Esophagus muscularis mucosa (tissue), 4 donors: ENCODE measurements around the gene RICTOR.

Source experiments
- EP300 ChIP-seq: sonication (generic); formaldehyde crosslinking; IDR thresholded peaks from one replicate; pipeline ENCODE4 v1.6.1; 2017; ENCODE audit warnings: antibody characterized with exemption
- POLR2A ChIP-seq: fragments of 450-650 bp; IDR thresholded peaks from one replicate; pipeline ENCODE4 v1.6.1; 2017; ENCODE audit warnings: antibody characterized with exemption, moderate library complexity, mild to moderate bottlenecking, low read depth
- TF ChIP-seq, protein P1 (sequence below), 3 experiments: fragments of 200-600 bp in 2 of 3; fragments of 450-650 bp in 1 of 3; sonication (generic) in 2 of 3; IDR thresholded peaks; one replicate each; pipeline ENCODE4 v1.5.1; 2017 to 2019; ENCODE audit warnings: antibody characterized with exemption in 3 of 3, mild to moderate bottlenecking in 2 of 3, moderate library complexity in 1 of 3

- TF ChIP-seq EP300 (no peak), POLR2A (no peak)
- TF ChIP-seq, protein P1, sequence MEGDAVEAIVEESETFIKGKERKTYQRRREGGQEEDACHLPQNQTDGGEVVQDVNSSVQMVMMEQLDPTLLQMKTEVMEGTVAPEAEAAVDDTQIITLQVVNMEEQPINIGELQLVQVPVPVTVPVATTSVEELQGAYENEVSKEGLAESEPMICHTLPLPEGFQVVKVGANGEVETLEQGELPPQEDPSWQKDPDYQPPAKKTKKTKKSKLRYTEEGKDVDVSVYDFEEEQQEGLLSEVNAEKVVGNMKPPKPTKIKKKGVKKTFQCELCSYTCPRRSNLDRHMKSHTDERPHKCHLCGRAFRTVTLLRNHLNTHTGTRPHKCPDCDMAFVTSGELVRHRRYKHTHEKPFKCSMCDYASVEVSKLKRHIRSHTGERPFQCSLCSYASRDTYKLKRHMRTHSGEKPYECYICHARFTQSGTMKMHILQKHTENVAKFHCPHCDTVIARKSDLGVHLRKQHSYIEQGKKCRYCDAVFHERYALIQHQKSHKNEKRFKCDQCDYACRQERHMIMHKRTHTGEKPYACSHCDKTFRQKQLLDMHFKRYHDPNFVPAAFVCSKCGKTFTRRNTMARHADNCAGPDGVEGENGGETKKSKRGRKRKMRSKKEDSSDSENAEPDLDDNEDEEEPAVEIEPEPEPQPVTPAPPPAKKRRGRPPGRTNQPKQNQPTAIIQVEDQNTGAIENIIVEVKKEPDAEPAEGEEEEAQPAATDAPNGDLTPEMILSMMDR (IDR thresholded peaks at IDR 0.05) = no peak
These were observed 4.9 kb upstream of the RICTOR start for GRCh38 chr5:39079147-39079546.
